ENCODE results near the gene CCR2.

DNA sequence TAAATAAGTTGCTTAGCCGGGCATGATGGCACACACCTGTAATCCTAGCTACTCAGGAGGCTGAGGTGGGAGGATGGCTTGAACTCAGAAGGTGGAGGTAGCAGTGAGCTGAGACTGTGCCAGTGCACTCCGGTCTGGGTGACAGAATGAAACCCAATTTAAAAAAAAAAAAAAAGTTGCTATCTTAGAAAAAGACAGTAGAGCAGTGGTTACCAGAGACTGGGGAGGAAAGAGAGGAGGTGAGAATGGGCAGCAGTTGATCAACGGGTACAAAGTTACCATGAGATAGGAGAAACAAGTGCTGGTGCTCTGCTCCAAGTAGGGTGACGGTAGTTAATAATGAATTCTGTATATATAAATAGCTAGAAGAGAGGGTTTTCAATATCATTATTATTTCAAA, 821 bp upstream of the CCR2 start:
- no peak for TF ChIP-seq EZH2 (IDR thresholded peaks at IDR 0.05; ENCODE audit: insufficient read depth, poor library complexity, severe bottlenecking)
- TF ChIP-seq EZH2phosphoT487 (IDR thresholded peaks at IDR 0.05; ENCODE audit: insufficient read depth, low read depth): no peak
